B cell (primary cell): ENCODE measurements around the gene ZP4. TPM values are rescaled to one million over a fixed set of nuclear protein-coding genes. Genes with fewer than 3 reads are reported as not detected.

Experiments
- ATAC-seq: fragments of 200-7000 bp; cut with Tn5 transposase; one replicate; pipeline ENCODE4 v1.10.0; 2021; ENCODE audit warnings: low read depth, mild to moderate bottlenecking, moderate number of reproducible peaks, moderate library complexity
- CTCF ChIA-PET: fragments of 350-600 bp; sonication (Branson Sonifier 250); formaldehyde crosslinking; loops from one replicate; lab custom pipeline; 2021; ENCODE audit warnings: antibody characterized with exemption, inconsistent platforms; lab: Charles Lee
- POLR2A ChIA-PET: fragments of 350-600 bp; sonication (Branson Sonifier 250); formaldehyde crosslinking; loops from one replicate; lab custom pipeline; 2021; ENCODE audit warnings: antibody characterized with exemption; lab: Charles Lee
- DNase-seq: peaks from one replicate; pipeline ENCODE4 v3.0.0; 2013
- H2AFZ ChIP-seq: 2 replicates; pipeline ENCODE4 v1.6.1; 2012; ENCODE audit warnings: mild to moderate bottlenecking, low read depth, low read length; ENCODE audit not compliant: insufficient read depth, poor library complexity, severe bottlenecking
- H3K27ac ChIP-seq, 2 donors: 1 replicate in 1 of 2; 2 replicates in 1 of 2; pipeline ENCODE4 v1.5.1; 2012 to 2013; ENCODE audit warnings: low read length in 2 of 2, mild to moderate bottlenecking in 2 of 2, moderate library complexity in 1 of 2
- H3K27me3 ChIP-seq, 4 experiments: fragments of 200-600 bp in 1 of 4; sonication (generic) in 1 of 4; replicated peaks in 1 of 4; 1 replicate in 2 of 4; 2 replicates in 2 of 4; pipeline versions ENCODE4 v1.6.1 to v1.7.0; 2013 to 2016; ENCODE audit warnings: low read length in 3 of 4, mild to moderate bottlenecking in 2 of 4, mixed read lengths in 1 of 4, moderate library complexity in 1 of 4; ENCODE audit not compliant: insufficient read depth in 4 of 4, control insufficient read depth in 3 of 4; ENCODE audit errors: control extremely low read depth in 1 of 4
- H3K36me3 ChIP-seq, 2 experiments: replicated peaks in 1 of 2; 1 replicate in 1 of 2; 2 replicates in 1 of 2; pipeline versions ENCODE4 v1.6.1 to v1.7.1; 2013; ENCODE audit warnings: low read length in 1 of 2; ENCODE audit not compliant: insufficient read depth in 2 of 2, control insufficient read depth in 1 of 2; ENCODE audit errors: control extremely low read depth in 1 of 2, extremely low read depth in 1 of 2
- H3K4me1 ChIP-seq, 2 donors: fragments of 200-600 bp in 1 of 2; sonication (generic) in 1 of 2; 1 replicate in 1 of 2; 2 replicates in 1 of 2; pipeline versions ENCODE4 v1.5.1 to v1.6.1; 2013 to 2017; ENCODE audit warnings: low read length in 2 of 2; ENCODE audit not compliant: control insufficient read depth in 2 of 2, insufficient read depth in 2 of 2
- H3K4me2 ChIP-seq: replicated peaks from 2 replicates; pipeline ENCODE3; 2012; ENCODE audit warnings: mild to moderate bottlenecking, low read depth, low read length; ENCODE audit not compliant: poor library complexity, severe bottlenecking
- H3K4me3 ChIP-seq, 5 experiments: fragments of 200-600 bp in 1 of 5; sonication (generic) in 1 of 5; 1 replicate in 3 of 5; 2 replicates in 2 of 5; pipeline versions ENCODE4 v1.5.1 to v1.7.0; 2011 to 2016; ENCODE audit warnings: low read length in 4 of 5, mild to moderate bottlenecking in 4 of 5, low read depth in 2 of 5, control low read depth in 1 of 5, moderate library complexity in 1 of 5; ENCODE audit not compliant: insufficient read depth in 1 of 5; ENCODE audit errors: control extremely low read depth in 1 of 5, extremely low read depth in 1 of 5
- H3K79me2 ChIP-seq: fragments of 200-600 bp; sonication (generic); one replicate; pipeline ENCODE4 v1.6.0; 2016; ENCODE audit warnings: low read length; ENCODE audit not compliant: control insufficient read depth, insufficient read depth
- H3K9ac ChIP-seq: fragments of 200-600 bp; sonication (generic); 2 replicates; pipeline ENCODE4 v1.6.1; 2017; ENCODE audit warnings: mild to moderate bottlenecking, low read length, moderate library complexity
- H3K9me3 ChIP-seq, 3 donors: one replicate each; pipeline versions ENCODE4 v1.6.1 to v1.7.1; 2013; ENCODE audit warnings: low read length in 2 of 3; ENCODE audit not compliant: control insufficient read depth in 2 of 3, insufficient read depth in 1 of 3; ENCODE audit errors: control extremely low read depth in 1 of 3
- H4K20me1 ChIP-seq: 2 replicates; pipeline ENCODE4 v1.6.0; 2012; ENCODE audit warnings: mild to moderate bottlenecking, low read length; ENCODE audit not compliant: insufficient read depth, control insufficient read depth, poor library complexity, severe bottlenecking
- H3K27ac Mint-ChIP-seq: one replicate; pipeline ENCODE4 v1.8.0; 2021; ENCODE audit warnings: mixed read lengths
- H3K27me3 Mint-ChIP-seq: one replicate; pipeline ENCODE4 v1.8.0; 2021; ENCODE audit warnings: mixed read lengths
- H3K4me1 Mint-ChIP-seq: one replicate; pipeline ENCODE4 v1.8.0; 2021; ENCODE audit warnings: mixed read lengths
- H3K4me3 Mint-ChIP-seq: one replicate; pipeline ENCODE4 v1.8.0; 2021; ENCODE audit warnings: mixed read lengths
- H3K9me3 Mint-ChIP-seq: one replicate; pipeline ENCODE4 v1.8.0; 2022; ENCODE audit warnings: mixed read lengths; ENCODE audit not compliant: insufficient read depth
- EZH2 ChIP-seq: IDR thresholded peaks from 2 replicates; pipeline ENCODE4 v1.6.1; 2012; ENCODE audit warnings: borderline replicate concordance, low read depth, mild to moderate bottlenecking, moderate library complexity, low read length; ENCODE audit not compliant: insufficient read depth, poor library complexity, severe bottlenecking
- WGBS: methylation state at CpG from one replicate; pipeline ENCODE4 v1.1.5; 2013; ENCODE audit warnings: missing lambda C conversion rate; ENCODE audit not compliant: insufficient coverage; 5-methylcytosine and 5-hydroxymethylcytosine counted together
- intact Hi-C: fragments of 100-400 bp; cut with micrococcal nuclease; formaldehyde crosslinking; loops from one replicate; pipeline ENCODE4 v1.10.0; 2022
- polyA plus RNA-seq: library from polyadenylated mRNA; depleted of rRNA; stranded (reverse); fragments of >200 nt; gene quantifications from 2 replicates; pipeline ENCODE4 v1.2.3, GENCODE V29; 2012
- total RNA-seq, 2 donors: library from RNA; stranded (reverse); fragments of 120-200 nt in 1 of 2; gene quantifications; 1 replicate in 1 of 2; 2 replicates in 1 of 2; pipeline versions ENCODE4 v1.2.3 to v1.2.4, GENCODE V29; 2013 to 2022
- TF ChIP-seq, protein P1 (sequence below): fragments of 200-600 bp; IDR thresholded peaks from one replicate; pipeline ENCODE4 v1.8.0; 2022; ENCODE audit warnings: antibody characterized with exemption, mild to moderate bottlenecking

ZP4 gene
- total and polyA plus RNA-seq, 2 donors (not counting 1 experiment from before 2014, with no cell fraction given), result not detected

DNA sequence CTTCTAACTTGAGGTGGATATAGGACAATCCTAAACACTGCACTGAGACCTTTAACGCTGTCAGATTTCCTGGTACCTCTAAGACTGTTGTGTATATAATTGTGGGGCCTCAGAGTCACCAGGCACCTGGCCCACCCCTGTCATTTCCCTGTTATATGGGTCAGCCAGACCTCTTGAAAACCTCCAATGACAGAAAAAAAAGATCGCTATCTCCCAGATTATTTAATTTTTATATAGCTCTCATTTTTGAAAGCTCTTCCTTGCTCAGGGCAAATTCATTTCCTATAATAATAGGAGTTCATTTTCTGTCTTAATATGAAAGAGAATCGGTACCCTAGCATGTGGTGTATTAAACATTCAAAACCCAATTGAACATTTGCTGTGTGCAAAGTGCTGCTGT lies 56.7 kb downstream of the ZP4 start:
- WGBS, result no CpG with 5 or more reads among the region's 3 CpGs
- H3K4me3 ChIP-seq, result no peak overlapping the region
- H3K36me3 ChIP-seq, result no peaks in the 10 kb centered on the region
- Mint-ChIP-seq H3K4me1 (no peaks in the 10 kb centered on the region), H3K27ac (no peak overlapping the region), H3K4me3 (no peak overlapping the region), H3K9me3 (no peaks in the 10 kb centered on the region), H3K27me3 (no peaks in the 10 kb centered on the region)
- no peaks in the 10 kb centered on the region for H3K4me1 ChIP-seq
- no peak overlapping the region for H3K9ac ChIP-seq
- H3K79me2 ChIP-seq, result no peaks in the 10 kb centered on the region
- no peak overlapping the region for H3K27ac ChIP-seq
- intact Hi-C loops, result no loop called here
- no peak for ATAC-seq
- no peak overlapping the region for H2AFZ ChIP-seq
- no peaks in the 10 kb centered on the region for H3K27me3 ChIP-seq
- DNase-seq, result no peak
- no peak for TF ChIP-seq EZH2
- TF ChIP-seq, protein P1, sequence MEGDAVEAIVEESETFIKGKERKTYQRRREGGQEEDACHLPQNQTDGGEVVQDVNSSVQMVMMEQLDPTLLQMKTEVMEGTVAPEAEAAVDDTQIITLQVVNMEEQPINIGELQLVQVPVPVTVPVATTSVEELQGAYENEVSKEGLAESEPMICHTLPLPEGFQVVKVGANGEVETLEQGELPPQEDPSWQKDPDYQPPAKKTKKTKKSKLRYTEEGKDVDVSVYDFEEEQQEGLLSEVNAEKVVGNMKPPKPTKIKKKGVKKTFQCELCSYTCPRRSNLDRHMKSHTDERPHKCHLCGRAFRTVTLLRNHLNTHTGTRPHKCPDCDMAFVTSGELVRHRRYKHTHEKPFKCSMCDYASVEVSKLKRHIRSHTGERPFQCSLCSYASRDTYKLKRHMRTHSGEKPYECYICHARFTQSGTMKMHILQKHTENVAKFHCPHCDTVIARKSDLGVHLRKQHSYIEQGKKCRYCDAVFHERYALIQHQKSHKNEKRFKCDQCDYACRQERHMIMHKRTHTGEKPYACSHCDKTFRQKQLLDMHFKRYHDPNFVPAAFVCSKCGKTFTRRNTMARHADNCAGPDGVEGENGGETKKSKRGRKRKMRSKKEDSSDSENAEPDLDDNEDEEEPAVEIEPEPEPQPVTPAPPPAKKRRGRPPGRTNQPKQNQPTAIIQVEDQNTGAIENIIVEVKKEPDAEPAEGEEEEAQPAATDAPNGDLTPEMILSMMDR, result no peak
- peaks cover 0 to 8% (median 0%) of the 10 kb centered on the region in 3 donors for H3K9me3 ChIP-seq
- no peak overlapping the region for H3K4me2 ChIP-seq
- H4K20me1 ChIP-seq, result no peaks in the 10 kb centered on the region
- ChIA-PET POLR2A (no interaction called here), CTCF (no interaction called here)

DNA sequence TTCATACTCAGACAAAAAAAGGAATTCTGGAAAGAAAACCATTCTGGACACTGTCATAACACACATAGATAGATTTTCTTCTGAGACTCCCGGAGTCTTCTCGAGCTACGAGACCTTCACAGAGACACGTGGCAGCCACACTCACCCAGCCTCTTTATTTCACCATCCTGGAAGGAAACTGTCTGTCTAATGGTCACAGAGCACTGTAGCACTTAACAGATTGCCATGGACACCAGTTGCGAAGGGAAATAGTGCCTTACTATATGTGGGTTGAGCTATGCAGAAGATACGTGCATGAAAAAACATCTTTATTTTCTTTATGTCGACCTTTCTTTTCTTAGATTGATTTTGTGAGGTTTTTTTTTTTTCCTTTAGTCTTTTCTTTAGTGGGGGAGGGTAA lies 57.9 kb downstream of the ZP4 start:
- H3K4me3 ChIP-seq, result no peak overlapping the region
- no peaks in the 10 kb centered on the region for H3K36me3 ChIP-seq
- DNase-seq (no peak), ATAC-seq (no peak)
- TF ChIP-seq EZH2, result no peak
- TF ChIP-seq, protein P1, result no peak
- Mint-ChIP-seq H3K27ac (no peak overlapping the region), H3K4me1 (no peaks in the 10 kb centered on the region), H3K4me3 (no peak overlapping the region), H3K27me3 (no peaks in the 10 kb centered on the region), H3K9me3 (no peaks in the 10 kb centered on the region)
- H3K9ac ChIP-seq, result no peak overlapping the region
- H4K20me1 ChIP-seq, result no peaks in the 10 kb centered on the region
- H3K4me2 ChIP-seq, result no peak overlapping the region
- ChIA-PET POLR2A (no interaction called here), CTCF (interaction anchor here (1.5 kb wide), 1 partner anchor 26 kb away, joined by 4 read pairs; no protein-coding TSS in a partner anchor)
- no peak overlapping the region for H3K27ac ChIP-seq
- no peaks in the 10 kb centered on the region for H3K79me2 ChIP-seq
- intact Hi-C loops, result no loop called here
- 86% methylated on average over 3 of the region's 7 CpGs for WGBS
- no peak overlapping the region for H2AFZ ChIP-seq
- H3K9me3 ChIP-seq, result peaks cover 0 to 2% (median 0%) of the 10 kb centered on the region in 3 donors
- H3K27me3 ChIP-seq, result no peaks in the 10 kb centered on the region
- no peaks in the 10 kb centered on the region for H3K4me1 ChIP-seq
